Left lung (tissue), 10 donors: ENCODE measurements around the gene IL1RN. TPM values are rescaled to one million over a fixed set of nuclear protein-coding genes. Genes with fewer than 3 reads are reported as not detected.

Experiments
- ATAC-seq: fragments of 200-7000 bp; cut with Tn5 transposase; one replicate; pipeline ENCODE4 v1.9.1; 2020; ENCODE audit warnings: moderate library complexity
- DNase-seq, 4 donors: peaks; one replicate each; pipeline ENCODE4 v3.0.0-alpha.2; 2013 to 2020
- H3K27ac ChIP-seq, 2 donors: fragments of 200-600 bp; sonication (generic) in 1 of 2; one replicate each; pipeline versions ENCODE4 v1.5.0 to v1.8.0; 2020 to 2021
- H3K27me3 ChIP-seq, 2 donors: fragments of 200-600 bp; sonication (generic) in 1 of 2; one replicate each; pipeline versions ENCODE4 v1.5.0 to v1.8.0; 2020 to 2021
- H3K36me3 ChIP-seq, 2 donors: fragments of 200-600 bp; sonication (generic) in 1 of 2; one replicate each; pipeline versions ENCODE4 v1.5.0 to v1.8.0; 2020 to 2021
- H3K4me1 ChIP-seq, 2 donors: fragments of 200-600 bp; one replicate each; pipeline ENCODE4 v1.8.0; 2021
- H3K4me3 ChIP-seq, 2 donors: fragments of 200-600 bp; sonication (generic) in 1 of 2; one replicate each; pipeline versions ENCODE4 v1.5.0 to v1.8.0; 2020 to 2021; ENCODE audit warnings: mild to moderate bottlenecking in 1 of 2
- H3K9me3 ChIP-seq, 2 donors: fragments of 200-600 bp; sonication (generic) in 1 of 2; one replicate each; pipeline versions ENCODE4 v1.5.0 to v1.8.0; 2020 to 2021
- intact Hi-C, 2 donors: fragments of 100-400 bp; cut with DNase I; formaldehyde crosslinking; loops; one replicate each; pipeline versions ENCODE4 v1.11.2 to v1.14.2; 2022
- polyA plus RNA-seq, 6 donors: library from polyadenylated mRNA; unstranded; fragments of 120-200 nt; gene quantifications; one replicate each; pipeline ENCODE4 v1.2.1, GENCODE V29; 2013; ENCODE audit not compliant: insufficient read length in 6 of 6
- total RNA-seq, 2 donors: library from RNA; stranded (reverse); fragmentation: NEBNext Ultra II Directional; extraction: Animal tissue kit (Norgen Biotek cat#: 25700); gene quantifications; one replicate each; pipeline ENCODE4 v1.2.1, GENCODE V29; 2021
- TF ChIP-seq, protein P1 (sequence below), 2 donors: fragments of 200-600 bp; sonication (generic) in 1 of 2; IDR thresholded peaks; one replicate each; pipeline versions ENCODE4 v1.5.0 to v1.8.0; 2021; ENCODE audit warnings: antibody characterized with exemption in 2 of 2
- donor health status: DM: no; HTN: yes; CAD: no.
- donor health status: DM: no; HTN: no; CAD: no.

Gene IL1RN
- total and polyA plus RNA-seq, 8 donors = 0.52 to 67.1 (median 1.4) TPM

DNA sequence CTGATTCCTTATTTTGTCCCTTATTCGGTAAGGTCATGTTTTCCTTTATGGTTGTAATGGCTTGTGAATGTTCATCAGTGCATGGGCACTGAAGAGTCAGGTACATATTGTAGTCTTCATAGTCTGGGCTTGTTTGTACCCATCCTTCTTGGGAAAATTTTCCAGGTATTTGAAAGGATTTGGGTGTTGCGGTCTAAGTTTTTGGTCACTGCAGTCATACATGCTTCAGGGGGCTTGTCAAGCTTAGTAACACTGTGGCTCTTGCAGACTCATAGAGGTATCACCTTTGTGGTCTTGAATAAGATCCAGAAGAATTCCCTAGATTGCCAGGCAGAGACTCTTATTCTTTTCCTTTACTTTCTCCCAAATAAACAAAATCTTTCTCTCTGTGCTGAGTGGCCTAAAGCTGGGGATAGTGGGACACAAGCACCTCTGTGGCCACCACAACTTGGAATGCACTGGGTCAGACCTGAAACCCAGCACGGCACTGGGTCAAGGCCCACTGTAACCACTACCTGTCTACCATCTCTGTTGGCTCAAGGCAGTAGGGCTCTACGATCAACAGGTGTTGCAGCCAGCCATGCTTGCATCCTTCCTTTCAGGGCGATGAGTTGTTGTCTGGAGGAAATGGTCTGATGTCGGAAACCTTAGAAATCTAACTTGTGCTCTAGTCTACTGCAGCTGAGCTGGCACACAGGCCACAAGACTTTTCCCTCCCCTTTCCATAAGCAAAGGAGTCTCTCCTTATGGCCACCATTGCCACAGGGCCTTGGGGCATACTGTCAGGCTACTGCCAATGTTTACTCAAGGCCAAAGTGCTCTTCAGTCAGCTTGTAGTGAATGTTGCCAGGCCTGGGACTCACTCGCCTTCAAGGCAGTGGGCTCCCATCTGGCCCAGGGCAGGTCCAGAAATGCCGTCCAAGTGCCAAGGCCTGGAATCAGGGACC is 21.5 kb downstream of the IL1RN start:
- TF ChIP-seq, protein P1, sequence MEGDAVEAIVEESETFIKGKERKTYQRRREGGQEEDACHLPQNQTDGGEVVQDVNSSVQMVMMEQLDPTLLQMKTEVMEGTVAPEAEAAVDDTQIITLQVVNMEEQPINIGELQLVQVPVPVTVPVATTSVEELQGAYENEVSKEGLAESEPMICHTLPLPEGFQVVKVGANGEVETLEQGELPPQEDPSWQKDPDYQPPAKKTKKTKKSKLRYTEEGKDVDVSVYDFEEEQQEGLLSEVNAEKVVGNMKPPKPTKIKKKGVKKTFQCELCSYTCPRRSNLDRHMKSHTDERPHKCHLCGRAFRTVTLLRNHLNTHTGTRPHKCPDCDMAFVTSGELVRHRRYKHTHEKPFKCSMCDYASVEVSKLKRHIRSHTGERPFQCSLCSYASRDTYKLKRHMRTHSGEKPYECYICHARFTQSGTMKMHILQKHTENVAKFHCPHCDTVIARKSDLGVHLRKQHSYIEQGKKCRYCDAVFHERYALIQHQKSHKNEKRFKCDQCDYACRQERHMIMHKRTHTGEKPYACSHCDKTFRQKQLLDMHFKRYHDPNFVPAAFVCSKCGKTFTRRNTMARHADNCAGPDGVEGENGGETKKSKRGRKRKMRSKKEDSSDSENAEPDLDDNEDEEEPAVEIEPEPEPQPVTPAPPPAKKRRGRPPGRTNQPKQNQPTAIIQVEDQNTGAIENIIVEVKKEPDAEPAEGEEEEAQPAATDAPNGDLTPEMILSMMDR (IDR thresholded peaks at IDR 0.05) = no peak
- Histone ChIP-seq H3K4me1 (no peaks in the 10 kb centered on the region), H3K27ac (no peak overlapping the region), H3K27me3 (no peaks in the 10 kb centered on the region), H3K9me3 (no peaks in the 10 kb centered on the region), H3K36me3 (no peaks in the 10 kb centered on the region), H3K4me3 (no peak overlapping the region)
- intact Hi-C loops = no loop called here
- DNase-seq (no peak), ATAC-seq (peak; percentile 36)

- DNase-seq (no peak), ATAC-seq (no peak)
- TF ChIP-seq, protein P1 (IDR thresholded peaks at IDR 0.05) = no peak
- H3K36me3 ChIP-seq = no peaks in the 10 kb centered on the region
- H3K27ac ChIP-seq = no peak overlapping the region
- no peaks in the 10 kb centered on the region for H3K27me3 ChIP-seq
- H3K4me1 ChIP-seq = no peaks in the 10 kb centered on the region
- intact Hi-C loops = no loop called here
- no peaks in the 10 kb centered on the region for H3K9me3 ChIP-seq
- no peak overlapping the region for H3K4me3 ChIP-seq
These were observed 22.3 kb downstream of the IL1RN start for GRCh38 chr2:113149553-113150257.

DNA sequence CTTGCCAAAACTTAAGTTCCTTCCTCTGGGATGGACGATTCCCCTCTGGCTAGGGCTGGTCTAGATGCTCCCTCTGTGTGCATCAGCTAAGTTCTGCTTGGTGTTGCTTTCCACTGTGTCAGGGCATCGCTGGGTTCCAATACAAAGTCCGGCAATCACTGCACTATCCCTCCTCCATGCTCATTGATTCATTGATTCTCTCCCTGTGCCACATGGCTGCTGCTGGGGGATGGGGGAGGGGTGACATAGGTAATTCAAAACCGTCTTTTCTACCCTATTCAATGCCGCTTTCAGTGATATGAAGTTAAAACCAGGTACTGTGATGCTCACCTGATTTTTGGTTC is 22.8 kb downstream of the IL1RN start:
- Histone ChIP-seq H3K4me1 (no peaks in the 10 kb centered on the region), H3K9me3 (no peaks in the 10 kb centered on the region), H3K36me3 (no peaks in the 10 kb centered on the region), H3K27me3 (no peaks in the 10 kb centered on the region), H3K4me3 (no peak overlapping the region), H3K27ac (no peak overlapping the region)
- TF ChIP-seq, protein P1 (IDR thresholded peaks at IDR 0.05) = no peak
- intact Hi-C loops = no loop called here
- no peak for ATAC-seq
- DNase-seq = no peak

- Histone ChIP-seq H3K36me3 (no peaks in the 10 kb centered on the region), H3K9me3 (no peaks in the 10 kb centered on the region), H3K27me3 (peaks cover 0 to 38% of the 10 kb centered on the region in 2 donors), H3K4me1 (peaks cover 0 to 6% of the 10 kb centered on the region in 2 donors), H3K27ac (no peak overlapping the region), H3K4me3 (no peak overlapping the region)
- no peak for ATAC-seq
- intact Hi-C loops = no loop called here
- TF ChIP-seq, protein P1 (IDR thresholded peaks at IDR 0.05) = no peak
- DNase-seq = no peak
These were observed 27.9 kb downstream of the IL1RN start for GRCh38 chr2:113155331-113155730.
